Tibial nerve (tissue), 4 donors: Measurements from ENCODE around the gene PRKCSH. TPM values are rescaled to one million over a fixed set of nuclear protein-coding genes. Genes with fewer than 3 reads are reported as not detected.

Experiments used
- DNase-seq, 2 donors: peaks; one replicate each; pipeline ENCODE4 v3.0.0-alpha.2; 2019; ENCODE audit warnings: low spot score in 2 of 2
- H3K27ac ChIP-seq, 4 donors: fragments of 200-600 bp; sonication (generic) in 3 of 4; one replicate each; pipeline ENCODE4 v1.5.1; 2017 to 2019; ENCODE audit warnings: mild to moderate bottlenecking in 1 of 4
- H3K27me3 ChIP-seq, 2 donors: fragments of 200-600 bp; sonication (generic) in 1 of 2; one replicate each; pipeline versions ENCODE4 v1.5.1 to v1.6.0; 2017 to 2019
- H3K36me3 ChIP-seq, 3 donors: fragments of 200-600 bp; sonication (generic); one replicate each; pipeline ENCODE4 v1.5.1; 2018 to 2019
- H3K4me1 ChIP-seq, 4 donors: fragments of 200-600 bp; sonication (generic) in 3 of 4; one replicate each; pipeline ENCODE4 v1.5.1; 2017 to 2019
- H3K4me3 ChIP-seq, 4 donors: fragments of 200-600 bp; sonication (generic) in 3 of 4; one replicate each; pipeline ENCODE4 v1.5.1; 2017 to 2019; ENCODE audit warnings: mild to moderate bottlenecking in 1 of 4, moderate library complexity in 1 of 4
- H3K9me3 ChIP-seq, 4 donors: fragments of 200-600 bp; sonication (generic) in 3 of 4; one replicate each; pipeline ENCODE4 v1.5.1; 2017 to 2019
- CTCF ChIP-seq, 5 experiments: fragments of 200-600 bp in 3 of 5; fragments of 450-650 bp in 2 of 5; sonication (generic) in 3 of 5; IDR thresholded peaks; one replicate each; pipeline ENCODE4 v1.5.1; 2016 to 2019; ENCODE audit warnings: antibody characterized with exemption in 5 of 5, mild to moderate bottlenecking in 3 of 5, moderate library complexity in 2 of 5
- EP300 ChIP-seq, 2 donors: sonication (generic); formaldehyde crosslinking; IDR thresholded peaks; one replicate each; pipeline ENCODE4 v1.6.1; 2017; ENCODE audit warnings: antibody characterized with exemption in 2 of 2, mild to moderate bottlenecking in 1 of 2
- POLR2A ChIP-seq, 2 donors: fragments of 450-650 bp; IDR thresholded peaks; one replicate each; pipeline ENCODE4 v1.6.1; 2017; ENCODE audit warnings: antibody characterized with exemption in 2 of 2, mild to moderate bottlenecking in 2 of 2, moderate library complexity in 2 of 2
- WGBS, 2 donors: methylation state at CpG; one replicate each; pipeline ENCODE4 v1.1.5; 2018; 5-methylcytosine and 5-hydroxymethylcytosine counted together
- total RNA-seq, 4 donors: library from RNA; depleted of rRNA; stranded (reverse); fragments of >200 nt; gene quantifications; one replicate each; pipeline ENCODE4 v1.1.0, GENCODE V29; 2016

PRKCSH gene
- total RNA-seq, 4 donors from 2014 or later, result 94.0 to 101 (median 97.4) TPM

GRCh38 chr19:11448410-11448809 lies 13.0 kb downstream of the PRKCSH start:
- no peak for DNase-seq
- WGBS, 2 donors, result 86 to 94% methylated on average over 5 to 9 of the region's 13 CpGs

GRCh38 chr19:11448923-11449554 lies 13.6 kb downstream of the PRKCSH start:
- Histone ChIP-seq H3K4me3 (no peak overlapping the region), H3K9me3 (no peaks in the 10 kb centered on the region), H3K27me3 (peaks cover 0 to 17% of the 10 kb centered on the region in 2 donors), H3K36me3 (peaks cover 0 to 71% (median 13%) of the 10 kb centered on the region in 3 donors), H3K27ac (no peak overlapping the region), H3K4me1 (peaks cover 0 to 16% (median 2%) of the 10 kb centered on the region in 4 donors)
- no peak for TF ChIP-seq POLR2A (IDR thresholded peaks at IDR 0.05)
- TF ChIP-seq CTCF (IDR thresholded peaks at IDR 0.05), result no peak
- no peak for TF ChIP-seq EP300 (IDR thresholded peaks at IDR 0.05)
- DNase-seq, result no peak
- WGBS, 2 donors, result 93% methylated on average over 27 of the region's 31 CpGs

More at GRCh38 chr19:11448410-11448809, 13.0 kb downstream of the PRKCSH start:
- H3K9me3 ChIP-seq, result no peaks in the 10 kb centered on the region
- H3K4me3 ChIP-seq, result no peak overlapping the region
- H3K27me3 ChIP-seq, result peaks cover 0 to 14% of the 10 kb centered on the region in 2 donors
- peaks cover 0 to 77% (median 13%) of the 10 kb centered on the region in 3 donors for H3K36me3 ChIP-seq
- peaks cover 0 to 16% (median 2%) of the 10 kb centered on the region in 4 donors for H3K4me1 ChIP-seq
- TF ChIP-seq POLR2A (IDR thresholded peaks at IDR 0.05) (no peak), CTCF (IDR thresholded peaks at IDR 0.05) (no peak), EP300 (IDR thresholded peaks at IDR 0.05) (no peak)
- no peak overlapping the region for H3K27ac ChIP-seq

GRCh38 chr19:11450570-11451326 lies 15.3 kb downstream of the PRKCSH start:
- Histone ChIP-seq H3K4me3 (no peak overlapping the region), H3K36me3 (peaks cover 0 to 54% (median 10%) of the 10 kb centered on the region in 3 donors), H3K27me3 (peaks cover 0 to 17% of the 10 kb centered on the region in 2 donors), H3K9me3 (no peaks in the 10 kb centered on the region), H3K4me1 (peaks cover 0 to 16% (median 2%) of the 10 kb centered on the region in 4 donors), H3K27ac (no peak overlapping the region)
- WGBS, 2 donors, result 78 to 80% methylated on average over 20 to 21 of the region's 21 CpGs
- no peak for DNase-seq
- TF ChIP-seq CTCF (IDR thresholded peaks at IDR 0.05), result no peak
- no peak for TF ChIP-seq POLR2A (IDR thresholded peaks at IDR 0.05)
- TF ChIP-seq EP300 (IDR thresholded peaks at IDR 0.05), result no peak

- Histone ChIP-seq H3K4me1 (peaks cover 0 to 16% (median 2%) of the 10 kb centered on the region in 4 donors), H3K4me3 (no peak overlapping the region), H3K36me3 (peaks cover 0 to 47% (median 10%) of the 10 kb centered on the region in 3 donors), H3K9me3 (no peaks in the 10 kb centered on the region), H3K27ac (no peak overlapping the region), H3K27me3 (peaks cover 0 to 17% of the 10 kb centered on the region in 2 donors)
- TF ChIP-seq EP300 (IDR thresholded peaks at IDR 0.05) (no peak), POLR2A (IDR thresholded peaks at IDR 0.05) (no peak), CTCF (IDR thresholded peaks at IDR 0.05) (no peak)
- DNase-seq, result no peak
- 22 to 26% methylated on average over 11 to 13 of the region's 13 CpGs for WGBS, 2 donors
Observed at GRCh38 chr19:11451327-11451870, 16.0 kb downstream of the PRKCSH start.
